HG02642 (cell line): ENCODE measurements around the gene ACAP3.

Source experiments
- ATAC-seq: cut with Tn5 transposase; IDR thresholded peaks from one replicate; pipeline ENCODE4 v1.9.1; 2021; ENCODE audit warnings: mild to moderate bottlenecking; ENCODE audit not compliant: unreplicated experiment, poor library complexity

Gene ACAP3

DNA sequence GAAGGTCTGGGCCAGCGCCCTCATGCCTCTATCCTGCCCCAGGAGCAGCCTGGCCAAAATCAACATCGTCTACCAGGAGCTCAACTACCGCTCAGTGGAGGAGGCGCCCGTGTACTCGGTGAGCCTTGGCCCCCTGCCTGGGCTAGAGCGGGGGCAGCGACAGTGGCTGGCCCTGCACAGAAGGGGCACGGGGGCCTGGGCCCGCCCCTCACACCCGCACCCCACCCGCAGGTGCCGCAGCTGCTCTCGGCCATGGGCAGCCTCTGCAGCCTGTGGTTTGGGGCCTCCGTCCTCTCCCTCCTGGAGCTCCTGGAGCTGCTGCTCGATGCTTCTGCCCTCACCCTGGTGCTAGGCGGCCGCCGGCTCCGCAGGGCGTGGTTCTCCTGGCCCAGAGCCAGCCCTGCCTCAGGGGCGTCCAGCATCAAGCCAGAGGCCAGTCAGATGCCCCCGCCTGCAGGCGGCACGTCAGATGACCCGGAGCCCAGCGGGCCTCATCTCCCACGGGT is 16.7 kb downstream of the ACAP3 start:
- no peak for ATAC-seq

DNA sequence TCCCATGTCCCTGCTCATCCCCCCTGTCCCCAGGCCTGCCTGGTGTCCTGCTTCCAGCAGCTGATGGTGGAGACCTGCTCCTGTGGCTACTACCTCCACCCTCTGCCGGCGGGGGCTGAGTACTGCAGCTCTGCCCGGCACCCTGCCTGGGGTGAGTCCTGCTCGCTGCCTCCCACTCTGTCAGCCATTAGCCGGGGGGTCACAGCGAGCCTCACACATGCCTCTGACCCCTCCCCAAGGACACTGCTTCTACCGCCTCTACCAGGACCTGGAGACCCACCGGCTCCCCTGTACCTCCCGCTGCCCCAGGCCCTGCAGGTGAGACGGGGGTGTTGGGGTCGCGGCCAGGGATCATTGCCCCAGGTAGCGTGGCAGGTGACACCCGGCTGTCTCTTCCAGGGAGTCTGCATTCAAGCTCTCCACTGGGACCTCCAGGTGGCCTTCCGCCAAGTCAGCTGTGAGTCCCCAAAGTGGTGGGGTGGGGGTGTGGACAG is 17.4 kb downstream of the ACAP3 start:
- ATAC-seq = no peak

DNA sequence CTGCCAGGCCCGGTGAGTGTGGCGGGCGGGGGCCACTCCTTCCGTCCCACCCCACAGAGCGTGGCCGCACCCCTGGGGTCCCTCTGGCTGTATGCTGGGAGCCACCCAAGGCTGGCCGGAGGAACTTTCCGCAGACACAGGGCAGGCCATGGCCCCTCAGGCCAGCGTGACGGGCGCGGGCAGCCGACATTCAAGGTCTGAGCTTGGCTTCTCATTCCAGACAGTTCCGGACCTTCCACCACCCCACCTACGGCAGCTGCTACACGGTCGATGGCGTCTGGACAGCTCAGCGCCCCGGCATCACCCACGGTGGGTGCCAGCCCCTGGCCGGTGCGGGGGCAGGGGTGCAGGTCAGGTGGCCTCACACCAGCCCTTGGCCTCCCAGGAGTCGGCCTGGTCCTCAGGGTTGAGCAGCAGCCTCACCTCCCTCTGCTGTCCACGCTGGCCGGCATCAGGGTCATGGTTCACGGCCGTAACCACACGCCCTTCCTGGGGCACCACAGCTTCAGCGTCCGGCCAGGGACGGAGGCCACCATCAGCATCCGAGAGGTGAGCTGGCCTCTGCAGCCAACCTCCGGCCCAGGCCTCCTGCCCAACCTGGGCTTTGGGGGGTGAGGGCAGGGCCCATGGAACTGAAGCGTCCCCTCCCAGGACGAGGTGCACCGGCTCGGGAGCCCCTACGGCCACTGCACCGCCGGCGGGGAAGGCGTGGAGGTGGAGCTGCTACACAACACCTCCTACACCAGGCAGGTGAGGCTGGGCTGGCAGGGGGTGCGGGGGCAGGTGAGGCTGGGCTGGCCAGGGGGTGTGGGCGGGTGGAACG is 20.2 kb downstream of the ACAP3 start:
- ATAC-seq = no peak

DNA sequence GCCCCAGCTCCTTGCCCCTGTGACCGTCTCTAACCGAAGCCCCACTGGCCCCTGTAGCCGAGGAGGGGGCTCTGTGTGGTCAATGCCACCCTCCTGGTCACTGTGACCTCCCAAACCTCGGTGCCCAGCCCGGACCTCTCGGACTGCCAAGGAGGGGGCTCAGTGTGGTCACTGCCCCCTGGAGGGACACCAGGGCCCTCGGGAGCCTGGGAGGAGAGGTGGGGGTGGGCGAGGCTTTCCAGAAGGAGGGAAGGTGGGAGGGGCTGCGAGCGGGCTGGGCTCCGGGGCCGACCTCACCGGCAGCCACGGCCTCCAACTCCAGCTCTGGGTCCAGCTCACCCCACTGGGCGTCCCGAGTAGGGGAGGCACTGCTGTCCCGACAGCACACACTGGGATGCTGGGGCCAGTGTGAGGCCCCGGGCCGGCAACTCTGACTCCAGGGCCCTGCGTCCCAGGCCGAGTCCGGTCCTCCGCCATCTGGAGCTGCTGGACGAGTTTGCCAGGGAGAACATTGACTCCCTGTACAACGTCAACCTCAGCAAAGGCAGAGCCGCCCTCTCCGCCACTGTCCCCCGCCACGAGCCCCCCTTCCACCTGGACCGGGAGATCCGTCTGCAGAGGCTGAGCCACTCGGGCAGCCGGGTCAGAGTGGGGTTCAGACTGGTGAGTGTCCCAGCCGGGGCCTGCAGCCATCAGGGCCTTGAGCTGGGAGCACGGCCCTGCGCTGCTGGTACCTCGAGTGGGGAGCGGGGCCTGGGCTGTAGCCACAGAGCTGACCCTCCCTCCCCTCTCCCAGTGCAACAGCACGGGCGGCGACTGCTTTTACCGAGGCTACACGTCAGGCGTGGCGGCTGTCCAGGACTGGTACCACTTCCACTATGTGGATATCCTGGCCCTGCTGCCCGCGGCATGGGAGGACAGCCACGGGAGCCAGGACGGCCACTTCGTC is 21.1 kb downstream of the ACAP3 start:
- ATAC-seq = no peak

DNA sequence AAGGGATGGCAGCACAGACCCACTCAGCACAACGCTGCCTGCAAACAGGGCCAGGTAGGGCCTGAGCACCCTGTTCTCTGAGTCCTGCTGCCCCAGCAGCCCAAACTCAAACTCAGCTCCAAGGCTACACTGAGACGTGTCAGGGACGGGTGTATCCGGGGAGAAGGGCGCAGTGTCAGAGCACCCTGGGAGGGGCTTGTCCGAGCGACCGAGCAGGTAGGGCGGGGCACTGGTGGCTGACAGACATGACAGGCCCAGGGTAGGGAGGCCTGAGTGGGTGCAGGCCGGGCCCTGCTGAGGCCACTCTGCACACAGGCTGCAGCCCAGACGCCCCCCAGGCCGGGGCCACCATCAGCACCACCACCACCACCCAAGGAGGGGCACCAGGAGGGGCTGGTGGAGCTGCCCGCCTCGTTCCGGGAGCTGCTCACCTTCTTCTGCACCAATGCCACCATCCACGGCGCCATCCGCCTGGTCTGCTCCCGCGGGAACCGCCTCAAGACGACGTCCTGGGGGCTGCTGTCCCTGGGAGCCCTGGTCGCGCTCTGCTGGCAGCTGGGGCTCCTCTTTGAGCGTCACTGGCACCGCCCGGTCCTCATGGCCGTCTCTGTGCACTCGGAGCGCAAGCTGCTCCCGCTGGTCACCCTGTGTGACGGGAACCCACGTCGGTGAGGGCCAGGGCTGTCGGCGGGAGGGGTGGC is 22.0 kb downstream of the ACAP3 start:
- ATAC-seq = no peak

DNA sequence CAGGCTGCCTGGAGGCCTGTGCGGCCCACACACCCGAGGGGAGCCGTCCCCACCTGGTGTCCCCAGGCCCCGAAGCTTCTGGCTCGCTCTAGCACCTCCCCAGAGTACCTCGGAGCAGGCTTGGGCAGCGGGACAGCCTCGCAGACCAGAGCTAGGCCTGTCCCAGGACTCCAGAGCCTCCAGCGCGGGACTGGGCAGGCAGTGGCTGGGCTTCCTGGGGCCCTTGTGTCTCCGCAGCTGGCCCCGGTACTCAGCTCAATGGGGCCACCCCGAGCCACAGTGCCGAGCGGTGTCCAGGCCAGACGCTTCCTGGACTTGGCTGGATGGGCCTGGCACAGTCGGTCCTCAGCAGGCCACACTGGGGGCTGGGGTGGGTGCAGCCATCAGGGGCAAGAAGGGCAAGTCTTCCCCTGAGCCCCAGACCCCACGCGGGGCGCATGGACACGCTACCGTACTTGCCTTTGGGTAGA is 22.6 kb downstream of the ACAP3 start:
- ATAC-seq = no peak

DNA sequence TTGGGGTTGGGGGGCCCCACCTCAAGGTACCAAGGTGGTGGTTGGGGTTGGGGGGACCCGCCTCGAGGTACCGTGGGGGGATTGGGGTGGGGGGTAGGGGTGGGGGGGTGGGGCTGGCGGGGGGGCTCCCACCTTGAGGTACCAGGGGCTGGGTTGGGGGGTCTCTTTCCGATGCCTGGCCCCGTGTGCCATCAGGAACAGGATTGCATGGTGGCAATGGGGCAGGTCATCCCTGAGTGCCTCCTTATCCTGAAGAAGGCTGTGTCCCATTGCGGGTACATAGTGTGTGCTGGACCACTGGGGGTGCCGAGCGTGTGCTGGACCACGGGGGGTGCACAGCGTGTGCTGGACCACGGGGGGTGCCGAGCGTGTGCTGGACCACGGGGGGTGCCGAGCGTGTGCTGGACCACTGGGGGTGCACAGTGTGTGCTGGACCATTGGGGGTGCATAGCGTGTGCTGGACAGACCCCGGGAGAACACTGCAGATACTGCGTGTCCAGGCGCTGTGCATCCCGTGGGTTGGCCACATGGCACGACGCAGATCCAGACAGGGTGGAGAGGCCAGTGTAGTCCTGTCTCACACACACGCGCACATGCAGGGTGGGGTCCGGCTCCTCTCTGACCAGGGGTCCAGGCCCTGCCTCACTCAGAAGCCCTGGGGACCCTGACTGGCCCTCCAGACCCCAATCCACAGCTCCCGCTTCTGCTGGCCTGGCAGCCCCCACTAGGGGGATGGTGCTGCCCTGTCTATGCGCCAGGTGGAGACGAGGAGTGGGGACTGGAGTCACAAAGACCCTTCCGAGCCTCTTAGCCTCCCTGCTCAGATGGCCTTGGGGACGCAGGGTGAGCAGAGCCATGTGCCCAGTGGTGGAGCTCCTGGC is 23.3 kb downstream of the ACAP3 start:
- no peak for ATAC-seq

DNA sequence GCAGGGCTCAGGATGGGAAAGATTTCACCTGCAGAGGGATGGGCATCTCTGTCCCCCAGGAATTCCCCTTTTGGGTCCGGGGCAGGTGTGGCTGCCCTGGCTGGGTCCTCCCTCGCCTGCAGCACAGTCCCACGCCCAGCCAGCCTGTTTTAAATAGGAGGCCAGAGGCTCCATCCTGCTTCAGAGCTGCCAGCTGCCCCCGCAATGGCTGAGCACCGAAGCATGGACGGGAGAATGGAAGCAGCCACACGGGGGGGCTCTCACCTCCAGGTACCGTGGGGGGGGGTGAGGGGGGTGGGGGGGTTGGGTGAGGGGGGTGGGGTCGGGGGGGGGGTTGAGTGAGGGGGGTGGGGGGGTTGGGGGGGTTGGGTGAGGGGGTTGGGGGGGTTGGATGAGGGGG is 23.9 kb downstream of the ACAP3 start:
- ATAC-seq = no peak

DNA sequence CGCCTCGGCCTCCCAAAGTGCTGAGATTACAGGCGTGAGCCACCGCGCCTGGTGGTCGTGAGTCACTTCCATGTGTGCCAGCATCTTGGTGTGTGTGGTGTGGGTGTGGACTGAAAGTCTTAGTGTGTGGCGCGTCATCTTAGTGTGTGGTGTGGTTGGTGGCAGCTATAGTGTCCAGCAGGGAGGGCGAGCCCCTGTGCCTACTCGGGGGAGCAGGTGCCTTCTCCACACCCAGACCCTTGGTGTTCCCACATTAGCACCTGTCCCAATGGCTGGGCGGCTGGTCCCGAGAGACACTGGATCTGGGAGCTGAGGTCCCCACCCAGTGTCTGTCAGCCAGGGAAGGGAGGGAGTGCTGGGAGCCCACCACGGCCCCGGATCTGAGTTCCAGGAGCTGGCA is 24.7 kb downstream of the ACAP3 start:
- no peak for ATAC-seq

DNA sequence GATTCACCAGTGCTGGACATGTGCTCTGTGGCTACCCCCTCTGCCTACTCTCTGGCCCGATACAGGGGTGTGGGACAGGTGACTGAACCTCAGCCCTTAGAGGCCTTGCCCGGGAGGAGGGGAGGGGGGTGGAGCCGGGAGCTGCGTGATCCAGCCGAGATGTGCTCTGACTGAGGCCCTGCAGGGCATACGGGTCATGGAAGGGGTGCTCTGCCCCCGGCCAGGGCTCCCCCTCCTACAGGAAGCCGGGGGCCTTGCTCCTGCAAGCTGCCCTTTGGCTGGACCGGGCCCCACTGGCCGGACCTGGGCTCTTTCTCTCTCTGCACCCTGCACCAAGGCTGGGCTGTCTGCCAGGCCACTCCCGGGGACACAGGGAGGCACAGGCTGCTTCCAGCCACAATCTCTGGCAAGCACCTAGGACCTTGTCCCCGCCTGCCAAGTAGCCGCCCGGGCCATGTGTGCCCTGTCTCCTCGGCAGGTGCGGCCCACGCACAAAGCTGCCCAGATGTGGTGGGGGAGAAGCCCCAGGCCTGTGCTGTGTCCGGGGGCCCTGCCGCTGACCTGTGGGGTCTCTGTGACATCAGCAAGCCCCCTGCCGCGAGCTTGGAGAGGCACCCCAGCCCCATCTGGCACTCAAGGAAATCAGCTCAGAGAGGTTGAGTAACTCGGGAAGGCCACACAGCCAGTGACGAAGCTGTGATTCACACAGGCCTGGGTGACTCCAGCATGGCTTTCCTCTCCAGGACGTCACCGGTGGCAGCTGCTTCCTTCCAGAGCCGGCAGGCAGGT is 26.0 kb downstream of the ACAP3 start:
- no peak for ATAC-seq

DNA sequence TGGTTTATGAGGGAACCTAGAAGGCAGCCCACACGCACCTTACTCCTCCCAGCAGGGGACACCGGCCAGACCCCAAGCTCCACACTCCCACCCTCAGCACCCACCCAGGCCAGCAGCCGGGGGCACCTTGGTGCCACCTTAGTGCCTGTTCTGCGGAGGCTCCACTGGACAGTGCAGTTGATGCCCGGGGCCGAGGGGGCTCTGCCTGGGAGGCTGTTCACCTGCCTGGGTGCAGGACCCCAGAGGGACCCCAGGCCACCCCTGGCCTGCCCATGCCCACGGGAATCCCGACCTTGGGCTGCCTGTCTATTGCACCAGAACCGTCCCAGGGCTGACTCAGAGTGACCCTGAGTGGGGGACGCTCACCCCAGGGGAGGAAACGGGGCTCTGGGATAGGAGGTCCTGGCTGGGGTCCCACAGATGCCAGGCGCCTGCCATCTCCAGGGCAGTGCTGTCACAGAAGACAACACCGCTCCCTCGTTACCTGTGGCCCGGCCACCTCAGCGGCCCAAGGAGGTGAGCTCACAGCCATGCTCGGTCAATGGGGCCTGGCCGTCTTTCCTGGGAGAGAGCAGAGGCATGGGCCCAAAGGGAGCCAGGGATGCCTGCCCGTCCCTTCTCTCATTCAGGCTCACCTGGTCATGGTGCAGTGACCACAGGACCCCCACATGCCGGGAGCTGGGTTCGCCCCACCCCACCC is 26.8 kb downstream of the ACAP3 start:
- ATAC-seq = no peak

DNA sequence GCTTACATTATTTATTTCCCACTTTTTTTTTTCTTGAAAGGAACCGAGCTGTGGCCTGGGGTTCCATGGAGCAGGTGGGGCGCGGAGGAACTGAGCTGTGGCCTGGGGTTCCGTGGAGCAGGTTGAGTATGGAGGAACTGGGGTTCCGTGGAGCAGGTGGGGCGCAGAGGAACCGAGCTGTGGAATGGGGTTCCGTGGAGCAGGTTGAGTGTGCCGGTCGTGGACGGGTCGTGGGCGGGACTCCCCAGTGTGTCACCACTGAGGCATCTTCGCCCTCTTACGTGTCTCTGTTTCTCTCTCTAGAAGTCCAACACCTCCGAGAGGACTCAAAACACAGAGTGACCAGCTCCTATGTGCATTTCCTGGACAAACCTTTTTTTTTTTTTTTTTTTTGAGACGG is 28.7 kb downstream of the ACAP3 start:
- no peak for ATAC-seq

DNA sequence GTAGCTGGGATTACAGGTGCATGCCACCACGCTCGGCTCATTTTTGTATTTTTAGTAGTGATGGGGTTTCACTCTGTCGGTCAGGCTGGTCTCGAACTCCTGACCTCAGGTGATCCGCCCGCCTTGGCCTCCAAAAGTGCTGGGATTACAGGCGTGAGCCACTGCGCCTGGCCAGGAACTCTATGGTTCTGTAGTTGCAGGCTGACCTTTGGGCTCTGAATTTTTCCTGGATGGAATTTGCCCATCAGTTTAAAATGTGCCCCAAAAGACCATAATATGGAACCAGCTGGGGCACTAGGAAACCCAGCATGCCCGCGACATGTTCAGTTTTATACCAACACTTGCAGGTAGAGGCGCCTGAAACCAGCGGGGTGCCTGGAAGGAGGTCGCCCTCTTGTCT is 29.1 kb downstream of the ACAP3 start:
- no peak for ATAC-seq

DNA sequence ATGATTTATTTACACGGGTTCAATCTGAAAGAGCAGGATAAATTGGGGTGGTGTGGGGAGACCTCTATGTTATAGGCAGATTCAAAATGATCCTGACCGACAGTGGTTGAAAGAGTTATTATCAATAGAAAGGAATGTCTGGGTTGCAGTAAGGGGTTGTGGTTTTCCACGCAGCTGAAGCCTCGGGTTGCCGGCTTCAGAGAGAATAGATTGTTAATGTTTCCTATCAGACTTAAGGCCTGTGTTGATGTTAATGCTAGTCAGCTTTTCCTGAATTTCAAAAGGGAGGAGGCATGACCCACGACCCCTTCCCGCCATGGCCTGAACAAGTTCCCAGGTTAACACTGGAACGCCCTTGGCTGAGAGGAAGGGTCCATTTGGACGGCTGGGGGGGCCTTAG is 31.9 kb downstream of the ACAP3 start:
- ATAC-seq = no peak

DNA sequence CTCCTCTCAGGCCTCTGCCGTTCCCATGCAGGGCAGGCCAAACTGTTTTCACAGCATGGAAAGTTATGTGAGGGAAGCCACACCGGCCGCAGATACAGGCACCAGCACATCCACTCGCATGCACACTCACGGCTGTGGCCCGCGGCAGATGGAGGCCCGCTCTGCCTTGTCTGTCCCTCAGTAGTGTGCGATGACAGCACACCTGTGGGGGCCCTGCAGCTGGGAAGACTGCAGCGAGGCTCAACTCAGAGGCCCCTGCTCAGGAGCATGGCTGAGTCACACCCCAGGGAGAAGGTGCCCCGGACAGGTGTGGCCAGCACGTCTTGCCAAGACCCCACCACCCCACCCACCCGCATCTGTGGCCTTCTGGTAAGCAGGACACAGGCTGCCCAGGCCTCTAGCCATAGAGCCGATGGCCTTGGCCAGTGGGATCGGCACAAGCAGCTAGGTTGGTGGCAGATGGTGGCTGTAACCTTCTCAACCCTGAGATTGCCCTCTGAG is 32.7 kb downstream of the ACAP3 start:
- ATAC-seq = no peak

DNA sequence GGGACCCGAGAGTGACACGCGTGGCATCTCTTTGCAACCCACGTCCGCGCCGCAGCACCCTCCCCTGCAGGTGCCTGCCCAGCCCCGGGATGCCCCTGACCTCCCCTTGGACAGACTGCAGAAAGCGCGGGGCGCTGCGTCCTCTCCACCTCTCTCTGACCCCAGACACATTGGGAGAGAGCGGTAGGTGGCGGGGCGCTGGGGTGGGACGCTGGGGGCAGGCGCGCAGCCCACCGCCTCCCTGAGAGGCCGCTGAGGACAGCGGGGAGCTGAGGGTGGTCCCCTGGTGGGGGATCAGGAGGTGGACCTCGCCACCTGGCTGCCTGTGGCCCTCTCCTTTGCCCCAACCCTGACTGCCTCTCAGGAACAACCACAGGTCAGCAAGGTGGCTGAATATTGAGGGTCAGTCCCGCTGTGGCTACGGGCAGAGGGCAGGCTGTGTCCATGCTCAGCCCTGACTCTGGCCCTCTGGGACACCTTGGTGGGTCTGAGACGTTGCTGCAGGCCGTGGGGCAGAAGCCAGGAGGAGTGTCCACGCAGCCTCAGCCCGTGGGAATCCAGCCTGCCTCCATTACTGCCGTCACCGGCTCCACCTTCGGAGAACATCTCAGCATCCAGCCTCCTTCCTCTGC is 33.3 kb downstream of the ACAP3 start:
- peak; percentile 20 for ATAC-seq

DNA sequence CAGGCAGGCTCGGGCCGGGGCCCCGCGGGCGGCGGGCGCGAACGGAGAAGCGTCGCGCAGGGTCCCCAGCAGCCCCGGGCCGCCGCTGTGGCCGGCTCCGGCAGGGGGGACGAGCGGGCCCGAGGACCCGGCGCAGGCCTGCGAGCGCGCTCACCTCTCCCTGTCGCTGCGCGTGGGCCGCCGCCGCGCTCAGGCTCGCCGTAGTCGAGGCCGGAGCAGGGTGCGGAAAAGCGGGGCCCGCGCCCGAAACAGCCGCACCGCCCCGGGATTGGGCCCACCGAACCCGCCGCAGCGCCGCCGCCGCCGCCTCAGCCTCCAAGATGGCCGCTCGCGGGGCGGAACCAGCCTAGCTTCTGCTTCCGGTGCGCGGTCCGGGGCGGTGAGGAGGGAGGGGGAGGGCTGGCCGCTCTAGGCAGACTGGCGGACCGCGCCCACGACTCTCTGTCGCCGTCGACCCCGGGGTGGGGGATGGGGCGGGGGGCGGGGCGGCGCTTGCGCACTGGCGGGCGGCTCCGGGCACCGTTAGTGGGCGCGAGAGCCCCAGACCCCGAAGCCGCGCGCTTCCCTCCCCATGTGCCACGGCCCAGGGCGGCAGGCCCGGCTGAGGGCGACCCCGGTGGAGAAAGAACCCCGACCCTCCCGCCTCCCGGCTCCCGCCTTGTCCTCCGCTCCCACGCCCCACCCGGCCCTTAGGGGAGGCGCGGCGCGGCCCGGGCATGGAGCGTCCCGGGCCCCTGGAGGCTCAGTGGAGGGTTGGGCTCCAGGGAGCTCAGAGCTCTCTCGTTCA is 34.0 kb downstream of the ACAP3 start, which contains the start of gene UBE2J2:
TSS of gene UBE2J2 (minus strand) at position 343 of the 787 bp plus-strand sequence. CDS start 5,862 bp downstream, outside the sequence.
- ATAC-seq = peak; percentile 84
